Thoracic aorta (tissue), 2 donors: ENCODE data around the gene LIMCH1. TPM values are rescaled to one million over a fixed set of nuclear protein-coding genes. Genes with fewer than 3 reads are reported as not detected.

Source experiments
- ATAC-seq: fragments of 150-250 bp; one replicate; pipeline ENCODE4 v1.8.0; 2017; ENCODE audit warnings: low read depth; ENCODE audit not compliant: insufficient number of reproducible peaks, low FRiP score
- DNase-seq: peaks from one replicate; pipeline ENCODE4 v3.0.0-alpha.2; 2020; ENCODE audit warnings: low spot score
- H3K27ac ChIP-seq, 2 donors: fragments of 200-600 bp; sonication (generic); 1 replicate in 1 of 2; 2 replicates in 1 of 2; pipeline ENCODE4 v1.5.1; 2016; ENCODE audit warnings: mild to moderate bottlenecking in 2 of 2, moderate library complexity in 2 of 2
- H3K27me3 ChIP-seq: fragments of 200-600 bp; sonication (generic); replicated peaks from 2 replicates; pipeline ENCODE4 v1.6.0; 2016; ENCODE audit warnings: mild to moderate bottlenecking; ENCODE audit not compliant: insufficient read depth
- H3K36me3 ChIP-seq: fragments of 200-600 bp; sonication (generic); one replicate; pipeline ENCODE4 v1.5.1; 2016
- H3K4me1 ChIP-seq, 2 donors: fragments of 200-600 bp; sonication (generic); 1 replicate in 1 of 2; 2 replicates in 1 of 2; pipeline versions ENCODE4 v1.5.1 to v1.6.0; 2016; ENCODE audit warnings: low read depth in 2 of 2, mild to moderate bottlenecking in 1 of 2; ENCODE audit not compliant: control insufficient read depth in 1 of 2
- H3K4me3 ChIP-seq: fragments of 200-600 bp; sonication (generic); 2 replicates; pipeline ENCODE4 v1.5.1; 2016; ENCODE audit warnings: mild to moderate bottlenecking
- H3K9me3 ChIP-seq: fragments of 200-600 bp; sonication (generic); 2 replicates; pipeline ENCODE4 v1.5.1; 2016
- total RNA-seq, 2 donors: library from RNA; depleted of rRNA; stranded (reverse); fragments of >200 nt; gene quantifications; one replicate each; pipeline versions ENCODE4 v1.1.0 to v1.2.3, GENCODE V29; 2016
- TF ChIP-seq, protein P1 (sequence below): fragments of 200-600 bp; sonication (generic); IDR thresholded peaks from one replicate; pipeline ENCODE4 v1.5.1; 2019; ENCODE audit warnings: antibody characterized with exemption

The LIMCH1 gene
- total RNA-seq, 2 donors from 2014 or later = 95.3 to 158 TPM

DNA sequence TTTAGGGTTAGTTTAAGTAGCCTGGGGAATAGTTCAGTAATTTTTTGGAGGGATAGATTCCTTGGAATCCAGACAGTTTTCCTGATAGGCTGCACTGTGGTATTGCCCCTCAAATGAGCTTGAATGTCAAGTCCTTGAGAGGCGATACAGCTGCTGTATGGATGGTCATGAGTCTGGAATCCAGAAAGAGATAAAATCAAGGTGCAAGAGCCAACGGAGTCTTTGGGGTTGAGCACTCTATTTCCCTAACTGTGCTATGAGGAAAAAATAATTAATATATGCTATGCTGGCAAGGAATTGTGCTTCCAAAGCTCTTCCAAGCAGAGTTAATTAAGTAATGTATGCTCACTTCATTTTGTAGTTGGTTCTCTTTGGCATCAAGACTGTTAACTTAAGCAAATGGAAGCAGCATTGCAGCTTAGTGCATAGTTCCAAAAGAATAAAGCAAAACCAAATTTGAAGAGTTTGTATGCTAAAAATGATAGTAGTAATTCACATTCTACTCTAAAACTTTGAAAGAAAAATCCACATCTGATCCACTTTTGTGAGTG lies 48.8 kb downstream of the LIMCH1 start:
- Histone ChIP-seq H3K27me3 (no peaks in the 10 kb centered on the region), H3K27ac (no peak overlapping the region), H3K4me1 (peaks cover 13 to 37% of the 10 kb centered on the region in 2 donors), H3K36me3 (no peaks in the 10 kb centered on the region), H3K9me3 (peaks cover 3% of the 10 kb centered on the region), H3K4me3 (no peak overlapping the region)
- ATAC-seq (no peak), DNase-seq (no peak)
- TF ChIP-seq, protein P1, sequence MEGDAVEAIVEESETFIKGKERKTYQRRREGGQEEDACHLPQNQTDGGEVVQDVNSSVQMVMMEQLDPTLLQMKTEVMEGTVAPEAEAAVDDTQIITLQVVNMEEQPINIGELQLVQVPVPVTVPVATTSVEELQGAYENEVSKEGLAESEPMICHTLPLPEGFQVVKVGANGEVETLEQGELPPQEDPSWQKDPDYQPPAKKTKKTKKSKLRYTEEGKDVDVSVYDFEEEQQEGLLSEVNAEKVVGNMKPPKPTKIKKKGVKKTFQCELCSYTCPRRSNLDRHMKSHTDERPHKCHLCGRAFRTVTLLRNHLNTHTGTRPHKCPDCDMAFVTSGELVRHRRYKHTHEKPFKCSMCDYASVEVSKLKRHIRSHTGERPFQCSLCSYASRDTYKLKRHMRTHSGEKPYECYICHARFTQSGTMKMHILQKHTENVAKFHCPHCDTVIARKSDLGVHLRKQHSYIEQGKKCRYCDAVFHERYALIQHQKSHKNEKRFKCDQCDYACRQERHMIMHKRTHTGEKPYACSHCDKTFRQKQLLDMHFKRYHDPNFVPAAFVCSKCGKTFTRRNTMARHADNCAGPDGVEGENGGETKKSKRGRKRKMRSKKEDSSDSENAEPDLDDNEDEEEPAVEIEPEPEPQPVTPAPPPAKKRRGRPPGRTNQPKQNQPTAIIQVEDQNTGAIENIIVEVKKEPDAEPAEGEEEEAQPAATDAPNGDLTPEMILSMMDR = no peak

DNA sequence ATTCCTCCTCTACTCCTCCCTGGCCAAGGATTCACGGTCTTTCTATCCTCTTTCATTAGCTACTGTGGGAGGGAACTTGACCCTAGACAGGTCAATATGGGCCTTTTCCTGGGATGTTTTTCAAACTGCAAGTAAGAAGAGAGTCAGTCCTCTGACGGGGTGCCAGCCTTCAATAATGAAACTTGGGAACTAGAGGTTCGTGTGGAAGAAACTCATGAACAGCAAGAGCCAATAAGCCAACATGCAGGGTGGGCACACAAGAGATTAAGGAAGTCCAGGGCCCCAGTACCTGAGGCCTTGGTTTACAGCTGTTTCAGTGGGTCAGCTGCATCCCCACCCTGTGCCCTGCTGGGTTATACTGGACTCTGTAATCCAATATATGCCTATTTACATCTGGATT lies 49.3 kb downstream of the LIMCH1 start:
- Histone ChIP-seq H3K27ac (no peak overlapping the region), H3K27me3 (no peaks in the 10 kb centered on the region), H3K36me3 (no peaks in the 10 kb centered on the region), H3K9me3 (peaks cover 3% of the 10 kb centered on the region), H3K4me1 (peaks cover 12 to 42% of the 10 kb centered on the region in 2 donors), H3K4me3 (no peak overlapping the region)
- DNase-seq = no peak
- ATAC-seq = no peak
- TF ChIP-seq, protein P1 = no peak

DNA sequence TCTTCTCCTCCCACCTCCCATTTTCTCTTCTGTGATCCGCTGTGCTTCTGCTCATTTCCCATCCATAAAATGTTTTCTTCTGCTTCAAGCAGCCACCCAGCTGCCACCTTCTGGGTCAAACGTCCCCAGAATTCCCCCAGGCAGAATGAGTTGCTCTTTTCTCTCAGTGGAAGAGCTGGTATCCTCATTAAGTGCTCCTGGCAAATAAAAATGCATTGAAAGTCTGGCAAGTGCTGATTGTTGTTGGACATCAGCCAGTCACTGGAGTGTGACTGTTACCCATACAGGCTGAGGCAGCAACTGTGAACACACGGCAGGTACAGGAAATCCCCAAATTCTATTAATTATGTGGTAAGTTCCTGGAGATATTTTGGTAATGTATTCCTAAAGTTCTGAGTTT lies 52.6 kb downstream of the LIMCH1 start:
- TF ChIP-seq, protein P1 = no peak
- Histone ChIP-seq H3K9me3 (no peaks in the 10 kb centered on the region), H3K36me3 (no peaks in the 10 kb centered on the region), H3K27ac (no peak overlapping the region), H3K4me3 (no peak overlapping the region), H3K27me3 (no peaks in the 10 kb centered on the region), H3K4me1 (peaks cover 12 to 62% of the 10 kb centered on the region in 2 donors)
- ATAC-seq = no peak
- no peak for DNase-seq

DNA sequence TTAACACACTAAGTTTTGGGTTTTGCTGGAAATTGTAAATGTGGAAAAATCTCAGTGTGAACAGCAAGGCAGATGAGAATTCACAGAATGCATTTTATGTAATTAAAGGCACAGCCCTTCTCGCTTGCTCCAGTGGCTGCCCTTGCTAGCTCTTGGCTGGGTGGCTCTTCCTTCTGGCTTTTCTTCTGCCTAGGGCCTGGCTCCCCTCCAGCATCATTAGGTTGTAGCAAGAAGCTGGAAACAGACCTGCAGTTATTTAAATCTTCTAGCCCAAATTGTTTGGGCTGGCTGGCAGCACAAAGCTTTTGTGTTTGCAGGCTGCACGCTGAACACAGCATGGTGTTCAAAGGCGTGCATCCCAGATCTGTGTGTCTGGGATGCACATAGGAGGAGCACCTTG lies 56.5 kb downstream of the LIMCH1 start:
- ATAC-seq (no peak), DNase-seq (no peak)
- TF ChIP-seq, protein P1 = no peak
- H3K36me3 ChIP-seq = no peaks in the 10 kb centered on the region
- no peak overlapping the region for H3K27ac ChIP-seq
- H3K9me3 ChIP-seq = no peaks in the 10 kb centered on the region
- H3K27me3 ChIP-seq = no peaks in the 10 kb centered on the region
- no peak overlapping the region for H3K4me3 ChIP-seq
- peaks cover 14 to 70% of the 10 kb centered on the region in 2 donors for H3K4me1 ChIP-seq

DNA sequence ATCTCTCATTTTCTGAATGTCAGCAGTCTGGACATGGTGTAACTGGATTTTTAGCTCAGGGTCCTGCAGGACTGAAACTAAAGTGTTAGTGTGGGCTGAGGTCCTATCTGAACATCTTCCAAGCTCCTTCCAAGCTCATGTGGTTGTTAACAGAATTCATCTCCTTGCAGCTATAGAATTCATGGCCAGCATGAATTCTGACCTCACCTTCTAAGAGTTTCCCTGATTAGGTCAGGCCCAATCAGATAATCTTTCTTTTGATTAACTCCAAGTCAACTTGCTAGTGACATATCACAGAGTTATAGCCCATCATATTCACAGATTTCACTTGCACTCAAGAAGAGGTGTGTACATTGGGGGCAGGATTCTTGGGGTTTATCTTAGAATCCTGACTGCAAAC lies 59.5 kb downstream of the LIMCH1 start:
- Histone ChIP-seq H3K27me3 (no peaks in the 10 kb centered on the region), H3K4me3 (no peak overlapping the region), H3K27ac (no peak overlapping the region), H3K4me1 (peaks cover 19 to 58% of the 10 kb centered on the region in 2 donors), H3K36me3 (no peaks in the 10 kb centered on the region), H3K9me3 (no peaks in the 10 kb centered on the region)
- TF ChIP-seq, protein P1 = no peak
- ATAC-seq (no peak), DNase-seq (no peak)
